ENCODE measurements around the gene TMEM238L.

Gene TMEM238L

GRCh38 chr17:10768750-10769251, 35.1 kb downstream of the TMEM238L start:
- Histone ChIP-seq H3K4me2 (ENCODE audit: low read depth, low read length, poor library complexity, severe bottlenecking) (no peak overlapping the region), H2AFZ (ENCODE audit: low read length) (no peak overlapping the region), H3K9me2 (replicated peaks; ENCODE audit: low read depth, low read length) (no peaks in the 10 kb centered on the region), H3K79me2 (ENCODE audit: insufficient read depth, low read length) (no peaks in the 10 kb centered on the region), H3K4me3 (ENCODE audit: low read length, poor library complexity, severe bottlenecking) (no peak overlapping the region), H3K9ac (ENCODE audit: low read depth, low read length, poor library complexity, severe bottlenecking) (no peak overlapping the region), H3F3A (ENCODE audit: low read depth) (no peaks in the 10 kb centered on the region), H3K36me3 (ENCODE audit: insufficient read depth, low read length) (no peaks in the 10 kb centered on the region), H4K20me1 (ENCODE audit: insufficient read depth, low read length, poor library complexity, severe bottlenecking) (no peaks in the 10 kb centered on the region), H3K27me3 (ENCODE audit: insufficient read depth, low read length, poor library complexity, severe bottlenecking) (no peaks in the 10 kb centered on the region), H3K4me1 (ENCODE audit: insufficient read depth, low read length, poor library complexity, severe bottlenecking) (peaks cover 12% of the 10 kb centered on the region), H3K9me3 (ENCODE audit: insufficient read depth, low read depth, low read length) (peaks cover 7% of the 10 kb centered on the region; the same call in 1 of the 2 replicates)
- no peak for TF ChIP-seq CTCF (conservative IDR thresholded peaks at IDR 0.05; ENCODE audit: low read length)
- TF ChIP-seq EZH2phosphoT487 (IDR thresholded peaks at IDR 0.05; ENCODE audit: borderline replicate concordance) = no peak

GRCh38 chr17:10767232-10767631, 36.7 kb downstream of the TMEM238L start:
- Histone ChIP-seq H3F3A (ENCODE audit: low read depth) (no peaks in the 10 kb centered on the region), H3K4me2 (ENCODE audit: low read depth, low read length, poor library complexity, severe bottlenecking) (no peak overlapping the region), H3K36me3 (ENCODE audit: insufficient read depth, low read length) (no peaks in the 10 kb centered on the region), H3K9me2 (replicated peaks; ENCODE audit: low read depth, low read length) (no peaks in the 10 kb centered on the region), H3K4me1 (ENCODE audit: insufficient read depth, low read length, poor library complexity, severe bottlenecking) (no peaks in the 10 kb centered on the region), H2AFZ (ENCODE audit: low read length) (no peak overlapping the region), H3K27me3 (ENCODE audit: insufficient read depth, low read length, poor library complexity, severe bottlenecking) (no peaks in the 10 kb centered on the region), H3K79me2 (ENCODE audit: insufficient read depth, low read length) (no peaks in the 10 kb centered on the region), H3K9ac (ENCODE audit: low read depth, low read length, poor library complexity, severe bottlenecking) (no peak overlapping the region), H3K9me3 (ENCODE audit: insufficient read depth, low read depth, low read length) (peaks cover 5% of the 10 kb centered on the region; the same call in 1 of the 2 replicates), H4K20me1 (ENCODE audit: insufficient read depth, low read length, poor library complexity, severe bottlenecking) (no peaks in the 10 kb centered on the region), H3K4me3 (ENCODE audit: low read length, poor library complexity, severe bottlenecking) (no peak overlapping the region)
- no peak for TF ChIP-seq CTCF (conservative IDR thresholded peaks at IDR 0.05; ENCODE audit: low read length)
- TF ChIP-seq EZH2phosphoT487 (IDR thresholded peaks at IDR 0.05; ENCODE audit: borderline replicate concordance) = no peak

GRCh38 chr17:10762037-10762436, 41.9 kb downstream of the TMEM238L start:
- no peaks in the 10 kb centered on the region for H3K4me1 ChIP-seq (ENCODE audit: insufficient read depth, low read length, poor library complexity, severe bottlenecking)
- H3K79me2 ChIP-seq (ENCODE audit: insufficient read depth, low read length) = no peaks in the 10 kb centered on the region
- no peaks in the 10 kb centered on the region for H3K27me3 ChIP-seq (ENCODE audit: insufficient read depth, low read length, poor library complexity, severe bottlenecking)
- no peaks in the 10 kb centered on the region for H3K9me2 ChIP-seq (replicated peaks; ENCODE audit: low read depth, low read length)
- no peaks in the 10 kb centered on the region for H3F3A ChIP-seq (ENCODE audit: low read depth)
- no peak overlapping the region for H3K4me3 ChIP-seq (ENCODE audit: low read length, poor library complexity, severe bottlenecking)
- no peaks in the 10 kb centered on the region for H3K36me3 ChIP-seq (ENCODE audit: insufficient read depth, low read length)
- H3K9me3 ChIP-seq (ENCODE audit: insufficient read depth, low read depth, low read length) = no peaks in the 10 kb centered on the region
- TF ChIP-seq EZH2phosphoT487 (IDR thresholded peaks at IDR 0.05; ENCODE audit: borderline replicate concordance) (no peak), CTCF (conservative IDR thresholded peaks at IDR 0.05; ENCODE audit: low read length) (no peak)
- H4K20me1 ChIP-seq (ENCODE audit: insufficient read depth, low read length, poor library complexity, severe bottlenecking) = no peaks in the 10 kb centered on the region
- no peak overlapping the region for H3K4me2 ChIP-seq (ENCODE audit: low read depth, low read length, poor library complexity, severe bottlenecking)
- no peak overlapping the region for H3K9ac ChIP-seq (ENCODE audit: low read depth, low read length, poor library complexity, severe bottlenecking)
- no peak overlapping the region for H2AFZ ChIP-seq (ENCODE audit: low read length)
